Measurements from ENCODE around the gene REC114. TPM values are rescaled to one million over a fixed set of nuclear protein-coding genes. Genes with fewer than 3 reads are reported as not detected.

The REC114 gene
- total and polyA plus RNA-seq, 2 of the 8 experiments (the other 6 are each of a cell fraction or from before 2014, with no cell fraction given) = 0.12 TPM; not detected in 1

GRCh38 chr15:73583544-73583943 is 140.6 kb downstream of the REC114 start:
- no peak overlapping the region for H2AFZ ChIP-seq (ENCODE audit: low read length)
- H3K4me3 ChIP-seq (ENCODE audit: extremely low read depth in 1 of 4, insufficient read depth in 2 of 4, low read depth in 3 of 4, low read length in 4 of 4) = no peak overlapping the region
- H3K56ac ChIP-seq (replicated peaks; ENCODE audit: insufficient read length, low read depth, low read length) = no peak overlapping the region
- H3K4me2 ChIP-seq (ENCODE audit: insufficient read depth in 1 of 2, low read depth in 2 of 2, low read length in 2 of 2) = no peak overlapping the region
- peaks cover 2 to 3% of the 10 kb centered on the region in 2 experiments; a peak in 2 of 4 replicates for H3K79me2 ChIP-seq (ENCODE audit: control insufficient read depth in 1 of 2, insufficient read depth in 2 of 2, low read length in 2 of 2)
- H3K23ac ChIP-seq (ENCODE audit: insufficient read length) = no peak overlapping the region
- ChIA-PET CTCF (ENCODE audit: partially characterized antibody) (interaction anchor here (0.6 to 1.2 kb wide), 5 partner anchors 23 to 198 kb away, joined by 3 to 4 read pairs (median 3); no protein-coding TSS in a partner anchor), POLR2A (ENCODE audit: partially characterized antibody) (interaction anchor here (0.9 kb wide), 1 partner anchor 34 kb away, joined by 3 read pairs; no protein-coding TSS in a partner anchor)
- H3K23me2 ChIP-seq (ENCODE audit: low read depth, low read length) = no peaks in the 10 kb centered on the region
- H2AK5ac ChIP-seq (ENCODE audit: low read depth, low read length) = no peak overlapping the region
- no peak overlapping the region for H4K91ac ChIP-seq (replicated peaks; ENCODE audit: insufficient read length, low read length)
- H2BK120ac ChIP-seq (replicated peaks; ENCODE audit: low read depth, low read length) = no peak overlapping the region
- no peak overlapping the region for H3K14ac ChIP-seq (ENCODE audit: insufficient read length)
- no peaks in the 10 kb centered on the region for H3K27me3 ChIP-seq (replicated peaks in 1 of 4; ENCODE audit: control insufficient read depth in 3 of 4, extremely low read depth in 1 of 4, insufficient read depth in 3 of 4, low read length in 3 of 4)
- H3K9ac ChIP-seq (replicated peaks in 1 of 4; ENCODE audit: extremely low read depth in 1 of 4, low read depth in 3 of 4, low read length in 3 of 4) = no peak overlapping the region
- DNase-seq (ENCODE audit: low read depth in 1 of 2, low spot score in 2 of 2) = no peak
- H2BK15ac ChIP-seq (ENCODE audit: low read length) = no peak overlapping the region
- H4K8ac ChIP-seq (ENCODE audit: extremely low read depth, insufficient read depth, low read length) = no peak overlapping the region
- H3K36me3 ChIP-seq (ENCODE audit: control insufficient read depth in 2 of 4, insufficient read depth in 4 of 4, low read length in 3 of 4) = peaks cover 2 to 49% (median 25%) of the 10 kb centered on the region in 4 experiments; a peak in 6 of 8 replicates
- no peak overlapping the region for H3K4ac ChIP-seq (replicated peaks; ENCODE audit: insufficient read length, low read depth, low read length)
- H3K18ac ChIP-seq (ENCODE audit: extremely low read depth, low read length) = no peak overlapping the region
- H4K5ac ChIP-seq (ENCODE audit: insufficient read length, low read depth, low read length) = no peak overlapping the region
- H3K79me1 ChIP-seq (ENCODE audit: low read depth, low read length) = no peaks in the 10 kb centered on the region
- no peak overlapping the region for H2BK12ac ChIP-seq (ENCODE audit: low read depth, low read length)
- H3K4me1 ChIP-seq (replicated peaks in 1 of 4; ENCODE audit: control insufficient read depth in 3 of 4, insufficient read depth in 4 of 4, low read length in 3 of 4) = peaks cover 0 to 3% (median 0%) of the 10 kb centered on the region in 4 experiments; a peak in 1 of 7 replicates
- peaks cover 4 to 10% of the 10 kb centered on the region in 2 experiments for H4K20me1 ChIP-seq (replicated peaks in 1 of 2; ENCODE audit: control insufficient read depth in 1 of 2, insufficient read depth in 2 of 2, low read length in 2 of 2)
- H3K27ac ChIP-seq (ENCODE audit: low read depth, low read length) = no peak overlapping the region
- no peak overlapping the region for H2BK5ac ChIP-seq (ENCODE audit: low read depth, low read length)
- 95% methylated on average over 3 of the region's 3 CpGs; no CpG with 5 or more reads in 1 of the 2 experiments for WGBS, 2 experiments (ENCODE audit: extremely low coverage in 1 of 2, insufficient coverage in 1 of 2, insufficient read length in 1 of 2, insufficient replicate concordance in 2 of 2, low coverage in 1 of 2, low lambda C conversion rate in 2 of 2, missing lambda C conversion rate in 1 of 2)
- no peaks in the 10 kb centered on the region for H3K9me3 ChIP-seq (ENCODE audit: insufficient read depth in 2 of 2, low read depth in 1 of 2, low read length in 1 of 2)
- H2BK20ac ChIP-seq (ENCODE audit: low read length) = no peak overlapping the region
- no peak for FAIRE-seq
- TF ChIP-seq KDM5A (IDR thresholded peaks at IDR 0.05; ENCODE audit: low read length) = no peak
- no peak for TF ChIP-seq SP1 (IDR thresholded peaks at IDR 0.05; ENCODE audit: low read depth, low read length)
- TF ChIP-seq RBBP5 (IDR thresholded peaks at IDR 0.05; ENCODE audit: borderline replicate concordance, low read depth, low read length) = no peak
- TF ChIP-seq RNF2 (IDR thresholded peaks at IDR 0.05; ENCODE audit: borderline replicate concordance, low read depth, low read length, missing control alignments, poor library complexity, severe bottlenecking) = no peak
- TF ChIP-seq FOSL1 (IDR thresholded peaks at IDR 0.05; ENCODE audit: insufficient read depth, low read depth, low read length) = no peak
- TF ChIP-seq CBX5 (IDR thresholded peaks at IDR 0.05; ENCODE audit: low read depth, low read length) = no peak
- no peak for TF ChIP-seq ATF3 (IDR thresholded peaks at IDR 0.05; ENCODE audit: insufficient read depth, low read depth, low read length)
- TF ChIP-seq CBX8 (IDR thresholded peaks at IDR 0.05; ENCODE audit: borderline replicate concordance, low read depth, low read length) = no peak
- no peak for TF ChIP-seq CHD2 (IDR thresholded peaks at IDR 0.05; ENCODE audit: low read length)
- no peak for TF ChIP-seq RFX5 (IDR thresholded peaks at IDR 0.05; ENCODE audit: borderline replicate concordance, low read depth, low read length)
- TF ChIP-seq TCF12 (IDR thresholded peaks at IDR 0.05; ENCODE audit: low read depth, low read length) = no peak
- no peak for TF ChIP-seq E2F6 (IDR thresholded peaks at IDR 0.05)
- TF ChIP-seq SUZ12 (IDR thresholded peaks at IDR 0.05; ENCODE audit: low read length) = no peak
